PC-3 (cell line): ENCODE results near the gene ATP8A2. TPM values are rescaled to one million over a fixed set of nuclear protein-coding genes. Genes with fewer than 3 reads are reported as not detected.

Experiments used
- ATAC-seq: fragments of 200-7000 bp; cut with Tn5 transposase; 2 replicates; pipeline ENCODE4 v1.9.1; 2020; ENCODE audit warnings: mild to moderate bottlenecking, moderate library complexity
- BruUV-seq: library from RNA; stranded (reverse); fragments of 400-500 nt; replicated peaks from 2 replicates; lab custom pipeline; 2021; lab: Mats Ljungman, UMichigan
- CTCF ChIA-PET: fragments of 300-600 bp; sonication (Branson Sonifier 250); formaldehyde crosslinking; loops from one replicate; lab custom pipeline; 2022; ENCODE audit warnings: antibody characterized with exemption; lab: Charles Lee
- POLR2A ChIA-PET: fragments of 300-600 bp; sonication (Branson Sonifier 250); formaldehyde crosslinking; loops from one replicate; lab custom pipeline; 2022; ENCODE audit warnings: antibody characterized with exemption; ENCODE audit not compliant: unreplicated experiment; lab: Charles Lee
- DNase-seq: peaks from one replicate; pipeline ENCODE4 v3.0.0-alpha.2; 2015
- H2AFZ ChIP-seq: fragments of 300-600 bp; sonication (generic); 2 replicates; pipeline ENCODE4 v1.6.0; 2016; ENCODE audit warnings: antibody characterized with exemption, low read length
- H3F3A ChIP-seq: fragments of 300-600 bp; sonication (generic); one replicate; pipeline ENCODE4 v1.6.0; 2017; ENCODE audit warnings: antibody characterized with exemption, low read length, control low read depth, mild to moderate bottlenecking; ENCODE audit not compliant: unreplicated experiment
- H3K27ac ChIP-seq: fragments of 300-600 bp; sonication (generic); 2 replicates; pipeline ENCODE4 v1.5.1; 2016; ENCODE audit warnings: mild to moderate bottlenecking, low read length
- H3K27me3 ChIP-seq: fragments of 300-600 bp; sonication (generic); 2 replicates; pipeline ENCODE4 v1.6.1; 2016; ENCODE audit warnings: low read length, mixed read lengths
- H3K36me3 ChIP-seq: fragments of 300-600 bp; sonication (generic); 2 replicates; pipeline ENCODE4 v1.6.1; 2016; ENCODE audit warnings: low read depth, mixed run types, low read length, mixed read lengths
- H3K4me1 ChIP-seq: fragments of 300-600 bp; sonication (generic); 2 replicates; pipeline ENCODE4 v1.5.1; 2016; ENCODE audit warnings: low read length; ENCODE audit not compliant: insufficient read depth
- H3K4me2 ChIP-seq: fragments of 300-600 bp; sonication (generic); 2 replicates; pipeline ENCODE4 v1.6.0; 2016; ENCODE audit warnings: low read length
- H3K4me3 ChIP-seq: fragments of 300-600 bp; sonication (generic); 2 replicates; pipeline ENCODE4 v1.5.1; 2016; ENCODE audit warnings: mild to moderate bottlenecking, low read length, mixed read lengths
- H3K79me2 ChIP-seq: fragments of 300-600 bp; sonication (generic); 2 replicates; pipeline ENCODE4 v1.6.1; 2017; ENCODE audit warnings: low read length, mixed read lengths
- H3K9ac ChIP-seq: fragments of 300-600 bp; sonication (generic); 2 replicates; pipeline ENCODE4 v1.6.0; 2016; ENCODE audit warnings: mild to moderate bottlenecking, low read length
- H3K9me2 ChIP-seq: fragments of 300-600 bp; sonication (generic); replicated peaks from 2 replicates; pipeline ENCODE4 v1.6.1; 2016; ENCODE audit warnings: mixed run types, low read length, mixed read lengths
- H3K9me3 ChIP-seq: fragments of 300-600 bp; sonication (generic); 2 replicates; pipeline ENCODE4 v1.6.1; 2016; ENCODE audit warnings: low read length, mixed read lengths
- H4K20me1 ChIP-seq: fragments of 300-600 bp; sonication (generic); 2 replicates; pipeline ENCODE4 v1.6.1; 2016; ENCODE audit warnings: low read length, mixed read lengths
- CTCF ChIP-seq: fragments of 300-600 bp; sonication (generic); conservative IDR thresholded peaks from 2 replicates; pipeline ENCODE4 v1.5.1; 2017; ENCODE audit warnings: antibody characterized with exemption, low read depth, mild to moderate bottlenecking, low read length
- EZH2 ChIP-seq: fragments of 300-600 bp; sonication (generic); IDR thresholded peaks from one replicate; pipeline ENCODE4 v1.6.1; 2017; ENCODE audit warnings: antibody characterized with exemption, mild to moderate bottlenecking, low read length; ENCODE audit not compliant: unreplicated experiment
- EZH2phosphoT487 ChIP-seq: fragments of 300-600 bp; sonication (generic); IDR thresholded peaks from 2 replicates; pipeline ENCODE4 v1.6.1; 2018; ENCODE audit warnings: mild to moderate bottlenecking, antibody characterized with exemption, low read length, borderline replicate concordance
- intact Hi-C: fragments of 100-400 bp; cut with micrococcal nuclease; formaldehyde crosslinking; loops from 2 replicates; pipeline ENCODE4 v1.9.0; 2023
- total RNA-seq: library from RNA; depleted of rRNA; stranded (reverse); fragments of >200 nt; gene quantifications from 2 replicates; pipeline ENCODE4 v1.2.3, GENCODE V29; 2014

The ATP8A2 gene
- total RNA-seq, 1 experiment from 2014 or later, result 0.04 TPM

GRCh38 chr13:25990801-25991200, 619.0 kb downstream of the ATP8A2 start:
- H3K27ac ChIP-seq, result no peak overlapping the region
- TF ChIP-seq EZH2 (no peak), CTCF (no peak), EZH2phosphoT487 (no peak)
- ChIA-PET CTCF (no interaction called here), POLR2A (no interaction called here)
- peaks cover 5% of the 10 kb centered on the region; the same call in 1 of the 2 replicates for H3K4me1 ChIP-seq
- no peak overlapping the region for H2AFZ ChIP-seq
- BruUV-seq, result no TSS peak
- ATAC-seq, result no peak
- H3K4me2 ChIP-seq, result no peak overlapping the region
- no peaks in the 10 kb centered on the region for H3F3A ChIP-seq
- H3K9ac ChIP-seq, result no peak overlapping the region
- intact Hi-C loops, result no loop called here
- no peaks in the 10 kb centered on the region for H3K36me3 ChIP-seq
- H3K9me2 ChIP-seq, result no peaks in the 10 kb centered on the region
- no peak overlapping the region for H3K4me3 ChIP-seq
- no peaks in the 10 kb centered on the region for H3K27me3 ChIP-seq
- H4K20me1 ChIP-seq, result no peaks in the 10 kb centered on the region
- DNase-seq, result no peak
- H3K9me3 ChIP-seq, result no peaks in the 10 kb centered on the region
- no peaks in the 10 kb centered on the region for H3K79me2 ChIP-seq

- intact Hi-C loops, result no loop called here
- TF ChIP-seq EZH2phosphoT487 (no peak), EZH2 (no peak), CTCF (no peak)
- Histone ChIP-seq H3K36me3 (no peaks in the 10 kb centered on the region), H4K20me1 (no peaks in the 10 kb centered on the region), H3K27ac (no peak overlapping the region), H3K4me1 (peaks cover 5% of the 10 kb centered on the region; the same call in 1 of the 2 replicates), H2AFZ (no peak overlapping the region), H3K9me2 (no peaks in the 10 kb centered on the region), H3F3A (no peaks in the 10 kb centered on the region), H3K79me2 (no peaks in the 10 kb centered on the region), H3K4me3 (no peak overlapping the region), H3K9me3 (no peaks in the 10 kb centered on the region), H3K9ac (no peak overlapping the region), H3K4me2 (no peak overlapping the region), H3K27me3 (no peaks in the 10 kb centered on the region)
- ChIA-PET POLR2A (no interaction called here), CTCF (no interaction called here)
- peak; percentile 24 for DNase-seq
- no peak; the same call in 1 of the 2 replicates for ATAC-seq
- no TSS peak for BruUV-seq
Observed at GRCh38 chr13:25992076-25992475, 620.3 kb downstream of the ATP8A2 start.

GRCh38 chr13:26007261-26008125, 635.7 kb downstream of the ATP8A2 start:
- H3K9ac ChIP-seq, result no peak overlapping the region
- intact Hi-C loops, result no loop called here
- peak overlapping the region; percentile 47; the same call in 1 of the 2 replicates for H3K4me2 ChIP-seq
- H3K9me2 ChIP-seq, result no peaks in the 10 kb centered on the region
- H3K27ac ChIP-seq, result no peak overlapping the region
- CTCF ChIA-PET, result no interaction called here
- ATAC-seq (peak; percentile 50), DNase-seq (peak; percentile 25)
- H3K9me3 ChIP-seq, result no peaks in the 10 kb centered on the region
- TF ChIP-seq CTCF (no peak), EZH2phosphoT487 (no peak), EZH2 (no peak)
- no peaks in the 10 kb centered on the region for H3K27me3 ChIP-seq
- POLR2A ChIA-PET, result interaction anchor here (0.6 kb wide), 1 partner anchor 11 kb away, joined by 5 read pairs; no protein-coding TSS in a partner anchor
- no peak overlapping the region for H3K4me3 ChIP-seq
- H3K36me3 ChIP-seq, result no peaks in the 10 kb centered on the region
- no peaks in the 10 kb centered on the region for H4K20me1 ChIP-seq
- no peaks in the 10 kb centered on the region for H3K4me1 ChIP-seq
- BruUV-seq, result no TSS peak
- H2AFZ ChIP-seq, result no peak overlapping the region
- H3K79me2 ChIP-seq, result no peaks in the 10 kb centered on the region
- H3F3A ChIP-seq, result no peaks in the 10 kb centered on the region
